Activated CD4-positive, alpha-beta T cell treated with anti-CD3 and anti-CD28 coated beads, Interleukin-2, amount 50 U/mL, for 1 hour (primary cell): ENCODE data around the gene CD4.
"Not testable (repeated sequence)": the region's sequence is repeated elsewhere in the genome, so short reads cannot be mapped to it uniquely, and the experiment has no call there.

Experiments
- DNase-seq: peaks from one replicate; pipeline ENCODE4 v3.0.0-alpha.2; 2020

Gene CD4

DNA sequence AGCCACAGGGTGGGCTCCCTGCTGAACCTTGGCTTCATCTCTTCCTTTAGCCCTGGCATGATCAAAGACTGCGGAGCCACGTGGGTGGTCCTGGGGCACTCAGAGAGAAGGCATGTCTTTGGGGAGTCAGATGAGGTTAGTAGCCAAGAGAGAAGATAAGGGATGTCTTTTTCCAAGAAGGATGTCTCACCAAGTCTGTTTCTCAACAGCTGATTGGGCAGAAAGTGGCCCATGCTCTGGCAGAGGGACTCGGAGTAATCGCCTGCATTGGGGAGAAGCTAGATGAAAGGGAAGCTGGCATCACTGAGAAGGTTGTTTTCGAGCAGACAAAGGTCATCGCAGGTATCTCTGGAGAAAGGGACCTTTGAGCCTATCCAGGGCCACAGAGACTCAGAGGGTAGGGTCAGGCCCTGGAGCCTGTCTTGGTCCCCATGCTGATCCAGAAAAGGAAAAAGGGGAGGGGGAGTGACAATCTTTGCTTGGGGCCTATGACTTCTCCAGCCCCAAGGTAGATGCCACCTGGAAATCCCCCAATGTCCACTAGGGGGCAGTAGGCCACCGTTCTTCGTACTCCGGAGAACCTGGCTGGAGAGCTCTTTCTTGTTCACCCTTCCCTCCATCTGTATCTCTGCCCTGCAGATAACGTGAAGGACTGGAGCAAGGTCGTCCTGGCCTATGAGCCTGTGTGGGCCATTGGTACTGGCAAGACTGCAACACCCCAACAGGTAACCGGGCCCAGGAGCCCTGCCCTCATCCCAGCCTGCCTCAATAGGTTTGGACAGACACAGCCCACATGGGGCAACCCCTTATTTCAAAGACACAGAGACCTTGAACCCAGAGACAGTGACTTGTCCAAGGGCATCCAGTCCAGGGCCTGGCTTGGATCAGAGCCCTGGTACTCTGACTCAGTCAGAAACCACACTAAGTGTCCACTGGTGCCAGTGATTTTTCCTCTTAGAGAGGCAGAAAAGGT, 80.0 kb downstream of the CD4 start:
- peak; percentile 88 for DNase-seq

- DNase-seq = not testable (repeated sequence)
Measured at GRCh38 chr12:6870304-6870703, 81.0 kb downstream of the CD4 start.
